NCI-H1436 (cell line): ENCODE measurements around the gene ZNF804B.

ENCODE experiments used
- DNase-seq: peaks from one replicate; lab custom pipeline; 2025; lab: John Stamatoyannopoulos, UW

The ZNF804B gene

GRCh38 chr7:88759230-88760135 is at the start of gene ZNF804B:
Gene ZNF804B, plus strand, starts transcription at chr7:88759700. Its CDS starts 277 bp downstream, at chr7:88759977.
- no peak for DNase-seq

- DNase-seq = no peak
Observed at GRCh38 chr7:88735920-88736319, 23.6 kb upstream of the ZNF804B start.

- no peak for DNase-seq
Observed at GRCh38 chr7:88737632-88738031, 21.9 kb upstream of the ZNF804B start.

DNA sequence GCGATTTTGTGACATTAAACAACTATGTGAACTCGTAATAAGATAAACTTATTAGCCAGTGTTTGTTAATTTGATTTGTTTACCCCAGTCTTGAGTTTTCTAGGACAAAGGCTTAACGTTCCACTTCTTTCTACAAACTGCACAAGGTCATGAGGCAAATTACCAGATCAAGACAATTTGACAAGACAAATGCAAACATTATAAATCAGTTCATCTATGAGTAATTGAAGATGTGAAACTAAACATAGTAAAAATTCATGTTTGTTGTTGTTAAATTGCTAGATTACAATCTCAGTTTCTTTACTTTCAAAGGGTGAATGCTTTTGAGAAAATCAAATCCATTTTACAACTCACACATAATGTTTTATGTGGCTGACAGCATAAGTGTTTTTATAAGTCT is 13.4 kb upstream of the ZNF804B start:
- no peak for DNase-seq

GRCh38 chr7:88756802-88757201 is 2.7 kb upstream of the ZNF804B start:
- no peak for DNase-seq

GRCh38 chr7:88757371-88757770 is 2.1 kb upstream of the ZNF804B start:
- DNase-seq = no peak

DNA sequence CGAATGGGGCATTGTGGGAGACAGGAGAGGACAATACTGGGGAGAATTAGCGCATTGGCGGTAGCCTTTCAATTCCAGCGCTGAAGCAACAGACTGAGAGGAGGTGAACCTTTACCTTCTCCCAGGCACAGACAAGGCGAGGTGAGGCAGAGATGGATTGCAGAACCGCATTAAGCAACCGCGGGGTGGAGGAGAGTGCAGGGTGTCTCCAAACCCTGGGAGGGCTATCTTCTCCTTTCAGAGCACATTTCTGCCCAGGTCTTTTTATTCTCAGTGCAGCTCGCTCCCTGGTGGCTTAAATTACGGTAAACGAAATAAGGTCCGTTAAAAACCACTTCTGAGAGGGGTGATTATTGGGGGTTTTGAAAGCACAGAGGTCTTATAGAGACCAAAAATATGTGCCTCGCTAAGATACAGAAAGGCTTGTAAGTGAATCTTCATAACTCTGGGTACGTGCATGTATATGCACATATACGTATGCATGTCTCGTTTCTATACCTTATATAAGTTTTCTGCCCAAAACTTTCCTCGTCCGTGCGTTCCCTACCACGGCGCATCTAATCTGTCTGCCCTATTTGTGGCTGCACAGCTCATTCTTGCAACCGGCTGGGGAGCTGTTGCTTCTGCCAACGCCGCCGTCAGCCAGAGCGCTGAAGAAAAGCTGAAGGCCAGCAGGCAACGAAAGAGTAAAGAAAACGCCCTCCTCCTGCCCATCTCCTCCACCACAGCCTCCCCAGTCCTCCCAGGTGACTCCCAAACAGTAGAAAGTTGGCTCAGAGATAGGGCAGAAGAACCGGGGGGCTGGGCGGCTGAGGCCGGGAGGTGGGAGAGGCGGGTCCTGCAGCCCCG is 895 bp upstream of the ZNF804B start:
- no peak for DNase-seq

GRCh38 chr7:88760136-88760515 is 626 bp downstream of the ZNF804B start:
- no peak for DNase-seq

DNA sequence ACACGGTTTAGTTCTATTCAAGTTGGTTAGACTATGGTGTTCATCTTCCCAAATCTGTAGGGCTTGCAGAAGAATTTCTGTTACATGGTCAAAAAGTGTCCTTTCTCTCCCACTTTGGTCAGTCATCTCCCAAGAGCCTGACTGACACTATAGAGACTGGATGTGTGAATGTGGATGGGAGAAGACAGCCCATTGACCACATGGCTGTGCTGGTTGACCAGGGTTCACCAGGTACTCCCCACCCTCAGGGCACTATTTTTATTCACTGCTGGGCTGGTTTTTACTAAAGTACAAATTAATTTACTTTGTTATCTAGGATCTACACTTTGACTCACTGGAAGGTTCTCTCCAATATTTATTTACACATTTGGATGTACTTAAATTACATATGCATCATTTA is 2.3 kb downstream of the ZNF804B start:
- no peak for DNase-seq

GRCh38 chr7:88771417-88771816 is 11.9 kb downstream of the ZNF804B start:
- no peak for DNase-seq

GRCh38 chr7:88772776-88773175 is 13.3 kb downstream of the ZNF804B start:
- no peak for DNase-seq

DNA sequence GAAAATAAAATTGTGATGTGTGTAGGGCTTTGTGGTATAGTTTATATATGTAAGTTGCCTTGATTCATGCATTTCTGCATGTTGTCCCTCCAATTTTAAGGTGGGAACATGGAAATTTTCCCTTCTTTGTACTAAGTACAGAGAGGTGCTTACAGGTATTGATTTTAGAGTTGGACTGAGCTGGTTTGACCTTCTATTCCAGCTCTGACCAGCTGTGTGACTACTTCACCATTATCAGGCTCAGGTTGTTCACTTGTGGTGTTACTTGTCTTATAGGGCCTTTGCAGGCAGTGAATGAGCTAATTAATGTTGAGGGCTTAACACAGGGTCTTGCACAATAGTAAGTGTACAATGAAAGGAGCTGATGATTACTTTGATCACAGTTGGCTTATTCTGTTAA is 16.3 kb downstream of the ZNF804B start:
- DNase-seq = no peak

- DNase-seq = no peak
Observed at GRCh38 chr7:88787777-88788176, 28.3 kb downstream of the ZNF804B start.

- DNase-seq = no peak
Observed at GRCh38 chr7:88789480-88790064, 30.1 kb downstream of the ZNF804B start.

DNA sequence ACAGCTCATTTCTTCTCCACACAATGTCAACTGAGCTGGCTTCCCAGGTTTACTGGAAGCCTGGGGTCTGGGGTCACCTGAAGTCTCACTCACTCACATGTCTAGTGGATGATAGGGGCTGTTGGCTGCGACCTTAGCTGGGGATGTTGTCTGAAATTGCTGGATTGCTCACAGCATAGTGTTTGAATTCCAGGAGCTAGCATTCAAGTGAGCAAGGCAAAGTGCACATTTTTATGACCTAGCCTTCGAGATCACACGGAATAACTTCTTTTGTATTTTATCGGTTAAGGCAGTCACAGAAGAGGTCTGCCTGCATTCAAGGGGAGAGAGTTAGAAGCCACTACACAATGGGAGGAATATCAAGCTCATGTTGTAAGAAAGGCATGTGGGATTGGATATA is 32.4 kb downstream of the ZNF804B start:
- DNase-seq = no peak

DNA sequence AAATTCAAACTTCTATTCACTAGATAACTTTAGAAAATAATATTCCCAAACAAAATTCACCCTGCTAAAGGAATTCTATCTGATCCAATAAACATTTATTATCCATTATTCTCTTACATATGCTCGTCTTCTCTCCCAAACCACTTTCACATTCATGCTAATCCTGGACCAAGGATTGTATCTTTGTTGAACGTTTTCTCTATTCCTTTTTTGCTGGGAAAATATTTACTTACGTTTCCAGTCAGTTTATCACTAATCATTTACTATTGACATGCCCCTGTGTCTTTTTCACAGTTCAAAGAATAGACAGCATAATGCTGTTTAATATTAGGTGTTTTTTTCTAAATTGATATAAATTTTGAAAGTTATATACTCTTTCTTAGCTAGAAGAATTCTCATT is 32.9 kb downstream of the ZNF804B start:
- DNase-seq = no peak

GRCh38 chr7:88795553-88795952 is 36.1 kb downstream of the ZNF804B start, which contains the start of gene TEX47:
Gene TEX47, minus strand, starts transcription at chr7:88795737. Its CDS starts 795 bp downstream, at chr7:88794942.
- DNase-seq = no peak

- DNase-seq = no peak
Observed at GRCh38 chr7:88801046-88801445, 41.5 kb downstream of the ZNF804B start.

GRCh38 chr7:88806280-88807037 is 47.0 kb downstream of the ZNF804B start:
- DNase-seq = no peak

DNA sequence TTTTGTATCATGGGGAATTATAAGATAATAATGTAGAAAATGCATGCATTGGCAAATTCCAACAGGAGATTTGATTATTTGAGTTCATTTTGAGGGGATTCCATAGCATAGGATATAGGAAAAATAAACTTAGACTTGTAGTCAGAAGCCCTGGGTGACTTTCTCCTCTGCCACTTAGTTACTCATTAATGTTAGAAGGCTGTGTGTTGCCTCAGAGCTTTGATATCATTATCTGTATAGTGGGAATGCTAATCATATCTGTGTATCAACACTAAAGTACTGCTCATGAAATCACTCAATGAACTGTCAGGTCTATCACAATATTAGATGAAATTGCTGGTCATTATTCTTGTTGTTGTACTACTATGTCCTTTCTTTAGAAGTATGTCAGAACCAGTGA is 59.1 kb downstream of the ZNF804B start:
- DNase-seq = no peak

DNA sequence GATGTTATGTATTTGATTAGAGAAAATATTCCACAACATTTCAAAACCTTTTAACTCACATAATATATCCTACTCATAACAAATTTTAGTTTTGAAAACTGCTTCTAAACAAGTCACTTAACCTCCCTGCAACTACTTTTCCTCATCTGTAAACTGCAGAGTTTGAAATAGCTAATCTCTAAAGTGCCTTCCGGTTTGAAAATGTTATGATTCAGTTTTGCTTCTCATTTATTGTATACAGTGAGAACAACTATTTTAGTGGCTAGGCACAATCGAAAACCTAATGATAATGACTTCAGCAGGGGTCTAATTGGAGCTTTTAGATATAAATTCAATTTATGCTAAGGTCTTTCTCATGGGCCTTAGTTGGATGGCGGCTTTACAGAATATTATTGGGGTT is 66.7 kb downstream of the ZNF804B start:
- no peak for DNase-seq
